HCT116 (cell line): ENCODE results near the gene ATG5. TPM values are rescaled to one million over a fixed set of nuclear protein-coding genes. Genes with fewer than 3 reads are reported as not detected.

Source experiments
- ATAC-seq: fragments of 200-7000 bp; cut with Tn5 transposase; 2 replicates; pipeline ENCODE4 v1.9.1; 2020; ENCODE audit warnings: mild to moderate bottlenecking, moderate library complexity
- BruUV-seq: library from RNA; stranded (reverse); fragments of 400-500 nt; replicated peaks from 2 replicates; lab custom pipeline; 2021; lab: Mats Ljungman, UMichigan
- CTCF ChIA-PET: fragments of 300-600 bp; sonication (Branson Sonifier 250); formaldehyde crosslinking; loops from one replicate; lab custom pipeline; 2021; ENCODE audit warnings: antibody characterized with exemption; lab: Charles Lee
- POLR2A ChIA-PET: fragments of 300-600, 350-600 bp; sonication (Branson Sonifier 250); formaldehyde crosslinking; loops from one replicate; lab custom pipeline; 2021; ENCODE audit warnings: antibody characterized with exemption; lab: Charles Lee
- RAD21 ChIA-PET, 2 experiments: fragments of 300-600 bp; sonication (Branson Sonifier 250); formaldehyde crosslinking; loops; one replicate each; lab custom pipeline; 2023; ENCODE audit warnings: low total read pairs in 2 of 2; ENCODE audit not compliant: uncharacterized antibody in 2 of 2, unreplicated experiment in 2 of 2, low non-redundant PET in 1 of 2; lab: Charles Lee
- DNase-seq: peaks from one replicate; pipeline ENCODE4 v3.0.0-alpha.2; 2010; ENCODE audit warnings: low read depth, low spot score
- H2AFZ ChIP-seq: fragments of 200-600 bp; shearing (Covaris generic), sonication (generic); 2 replicates; pipeline ENCODE4 v1.6.1; 2017; ENCODE audit warnings: low read depth, mixed run types, mixed read lengths, antibody characterized with exemption, low read length; ENCODE audit not compliant: poor library complexity, severe bottlenecking
- H3K27ac ChIP-seq: 2 replicates; pipeline ENCODE4 v1.5.1; 2012; ENCODE audit warnings: low read depth, low read length
- H3K27me3 ChIP-seq: fragments of 200-600 bp; sonication (generic); 2 replicates; pipeline ENCODE4 v1.6.1; 2016; ENCODE audit warnings: mixed run types, low read length, mixed read lengths; ENCODE audit not compliant: insufficient read depth
- H3K36me3 ChIP-seq, 2 experiments: fragments of 200-500 bp in 1 of 2; fragments of 200-600 bp in 1 of 2; sonication (Bioruptor generic) in 1 of 2; sonication (generic) in 1 of 2; 2 replicates each; pipeline versions ENCODE4 v1.5.1 to v1.6.1; 2014 to 2016; ENCODE audit warnings: low read length in 2 of 2, inconsistent platforms in 1 of 2, mixed read lengths in 1 of 2, mixed run types in 1 of 2; ENCODE audit not compliant: insufficient read depth in 2 of 2, control insufficient read depth in 1 of 2
- H3K4me1 ChIP-seq, 2 experiments: fragments of 200-600 bp in 1 of 2; sonication (generic) in 1 of 2; 2 replicates each; pipeline versions ENCODE4 v1.5.1 to v1.6.1; 2012 to 2017; ENCODE audit warnings: low read length in 2 of 2, inconsistent platforms in 1 of 2, mild to moderate bottlenecking in 1 of 2, mixed read lengths in 1 of 2, mixed run types in 1 of 2, moderate library complexity in 1 of 2; ENCODE audit not compliant: insufficient read depth in 2 of 2, control insufficient read depth in 1 of 2
- H3K4me2 ChIP-seq: fragments of 200-600 bp; sonication (generic); 2 replicates; pipeline ENCODE4 v1.6.1; 2017; ENCODE audit warnings: mixed run types, low read length, mixed read lengths
- H3K4me3 ChIP-seq, 2 experiments: fragments of 200-600 bp in 1 of 2; sonication (generic) in 1 of 2; replicated peaks in 1 of 2; 2 replicates each; pipeline ENCODE4 v1.5.1; 2011 to 2016; ENCODE audit warnings: low read length in 2 of 2, control low read depth in 1 of 2, low read depth in 1 of 2, mild to moderate bottlenecking in 1 of 2, mixed read lengths in 1 of 2, mixed run types in 1 of 2
- H3K79me2 ChIP-seq: fragments of 200-600 bp; sonication (generic); 2 replicates; pipeline ENCODE4 v1.6.1; 2017; ENCODE audit warnings: mild to moderate bottlenecking, mixed run types, low read length, moderate library complexity, mixed read lengths; ENCODE audit not compliant: insufficient read depth
- H3K9ac ChIP-seq: fragments of 200-600 bp; sonication (generic); 2 replicates; pipeline ENCODE4 v1.6.1; 2016; ENCODE audit warnings: low read length, mixed read lengths
- H3K9me2 ChIP-seq: fragments of 200-600 bp; sonication (generic), shearing (Covaris generic); 2 replicates; pipeline ENCODE4 v1.6.1; 2017; ENCODE audit warnings: mixed run types, mild to moderate bottlenecking, moderate library complexity; ENCODE audit not compliant: insufficient read depth
- H3K9me3 ChIP-seq, 2 experiments: fragments of 200-500 bp in 1 of 2; fragments of 200-600 bp in 1 of 2; sonication (Bioruptor generic) in 1 of 2; sonication (generic) in 1 of 2; 2 replicates each; pipeline ENCODE4 v1.6.1; 2014 to 2017; ENCODE audit warnings: low read length in 2 of 2, mixed read lengths in 2 of 2, inconsistent platforms in 1 of 2, low read depth in 1 of 2, mild to moderate bottlenecking in 1 of 2, mixed run types in 1 of 2, moderate library complexity in 1 of 2; ENCODE audit not compliant: control insufficient read depth in 1 of 2, insufficient read depth in 1 of 2
- H4K20me1 ChIP-seq: fragments of 200-600 bp; sonication (generic), shearing (Covaris generic); 2 replicates; pipeline ENCODE4 v1.6.1; 2017; ENCODE audit warnings: mixed run types, mild to moderate bottlenecking, moderate library complexity; ENCODE audit not compliant: insufficient read depth
- CEBPB ChIP-seq: IDR thresholded peaks from 2 replicates; pipeline ENCODE4 v1.6.1; 2012; ENCODE audit warnings: low read depth
- EGR1 ChIP-seq: IDR thresholded peaks from 2 replicates; pipeline ENCODE4 v1.6.1; 2012; ENCODE audit warnings: low read depth
- ELF1 ChIP-seq: IDR thresholded peaks from 2 replicates; pipeline ENCODE4 v1.6.1; 2012; ENCODE audit warnings: low read depth, borderline replicate concordance
- EZH2 ChIP-seq: fragments of 200-600 bp; sonication (generic); IDR thresholded peaks from 2 replicates; pipeline ENCODE4 v1.6.1; 2017; ENCODE audit warnings: antibody characterized with exemption, mixed run types
- EZH2phosphoT487 ChIP-seq: fragments of 200-600 bp; IDR thresholded peaks from 2 replicates; pipeline ENCODE4 v1.6.1; 2018; ENCODE audit warnings: antibody characterized with exemption, borderline replicate concordance
- FOSL1 ChIP-seq: IDR thresholded peaks from 2 replicates; pipeline ENCODE4 v1.6.1; 2012; ENCODE audit warnings: low read depth
- JUND ChIP-seq: IDR thresholded peaks from 2 replicates; pipeline ENCODE4 v1.6.1; 2012
- POLR2A ChIP-seq: IDR thresholded peaks from 2 replicates; pipeline ENCODE4 v1.7.0; 2011; ENCODE audit warnings: borderline replicate concordance; ENCODE audit not compliant: insufficient read depth, insufficient read length; ENCODE audit errors: extremely low read depth
- POLR2AphosphoS5 ChIP-seq: IDR thresholded peaks from 2 replicates; pipeline ENCODE4 v1.6.1; 2011; ENCODE audit warnings: mild to moderate bottlenecking, low read depth, low read length, moderate library complexity
- RAD21 ChIP-seq: IDR thresholded peaks from 2 replicates; pipeline ENCODE4 v1.6.1; 2012; ENCODE audit warnings: low read depth, mild to moderate bottlenecking
- SIN3A ChIP-seq: IDR thresholded peaks from 2 replicates; pipeline ENCODE4 v1.6.1; 2012; ENCODE audit warnings: low read depth
- SP1 ChIP-seq: IDR thresholded peaks from 2 replicates; pipeline ENCODE4 v1.6.1; 2012; ENCODE audit warnings: low read depth
- SRF ChIP-seq: IDR thresholded peaks from 2 replicates; pipeline ENCODE4 v1.6.1; 2012; ENCODE audit warnings: low read depth
- TCF7L2 ChIP-seq: IDR thresholded peaks from 2 replicates; pipeline ENCODE4 v1.7.0; 2011; ENCODE audit warnings: borderline replicate concordance, inconsistent platforms; ENCODE audit not compliant: insufficient read depth, insufficient read length; ENCODE audit errors: extremely low read depth
- YY1 ChIP-seq: IDR thresholded peaks from 2 replicates; pipeline ENCODE4 v1.6.1; 2011; ENCODE audit warnings: low read length, low read depth, moderate library complexity, mild to moderate bottlenecking; ENCODE audit not compliant: insufficient replicate concordance; ENCODE audit errors: extremely low read depth
- ZFX ChIP-seq: fragments of 450-650 bp; IDR thresholded peaks from 2 replicates; pipeline ENCODE4 v1.6.1; 2017
- intact Hi-C: fragments of 100-400 bp; cut with micrococcal nuclease; formaldehyde crosslinking; loops from 2 replicates; pipeline ENCODE4 v1.10.0; 2022
- total RNA-seq: library from RNA; stranded (reverse); gene quantifications from one replicate; pipeline ENCODE4 v1.2.1, GENCODE V29; 2021; ENCODE audit not compliant: unreplicated experiment
- TF ChIP-seq, protein P1 (sequence below): IDR thresholded peaks from 2 replicates; pipeline ENCODE4 v1.6.1; 2012
- TF ChIP-seq, protein P2 (sequence below), 3 experiments: fragments of 200-600 bp in 1 of 3; sonication (generic) in 1 of 3; IDR thresholded peaks in 2 of 3; conservative IDR thresholded peaks in 1 of 3; 2 replicates each; pipeline ENCODE4 v1.5.1; 2012 to 2017; ENCODE audit warnings: low read depth in 2 of 3, low read length in 2 of 3, antibody characterized with exemption in 1 of 3, borderline replicate concordance in 1 of 3, control low read depth in 1 of 3, mild to moderate bottlenecking in 1 of 3, mixed read lengths in 1 of 3, mixed run types in 1 of 3, moderate library complexity in 1 of 3; ENCODE audit not compliant: insufficient read depth in 1 of 3
- TF ChIP-seq, protein P3 (sequence below): IDR thresholded peaks from 2 replicates; pipeline ENCODE4 v1.6.1; 2011; ENCODE audit warnings: mild to moderate bottlenecking, low read length, moderate library complexity; ENCODE audit not compliant: insufficient replicate concordance; ENCODE audit errors: extremely low read depth

The ATG5 gene
- total RNA-seq, 1 experiment from 2014 or later, result 39.6 TPM

DNA sequence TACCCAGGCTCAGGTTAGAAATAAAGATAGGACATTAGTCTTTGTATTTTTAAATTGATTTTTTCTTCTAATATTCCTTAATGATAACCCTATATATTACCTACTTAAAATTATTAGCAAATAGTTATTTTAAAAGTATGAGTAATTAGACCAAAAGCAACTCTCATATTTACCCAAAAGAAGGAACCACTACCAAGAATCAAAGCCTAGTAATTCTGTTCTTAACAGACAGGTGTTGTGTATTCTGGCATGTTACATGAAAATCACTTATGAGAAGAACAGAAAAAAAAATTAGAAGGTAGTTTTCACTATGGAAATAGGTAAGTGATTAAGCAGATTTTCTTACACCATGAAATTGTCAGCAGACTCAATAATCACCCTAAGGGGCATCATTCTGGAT lies 105.1 kb downstream of the ATG5 start:
- no TSS peak for BruUV-seq

More for the DNA sequence above, 105.1 kb downstream of the ATG5 start:
- Histone ChIP-seq H3K27ac (no peak overlapping the region), H3K4me1 (no peaks in the 10 kb centered on the region), H4K20me1 (peaks cover 3% of the 10 kb centered on the region; the same call in 1 of the 2 replicates), H2AFZ (no peak overlapping the region), H3K4me2 (no peak overlapping the region), H3K9me2 (no peaks in the 10 kb centered on the region), H3K4me3 (no peak overlapping the region), H3K36me3 (no peaks in the 10 kb centered on the region), H3K9me3 (no peaks in the 10 kb centered on the region), H3K27me3 (no peaks in the 10 kb centered on the region), H3K9ac (no peak overlapping the region), H3K79me2 (peaks cover 27% of the 10 kb centered on the region)
- ChIA-PET CTCF (no interaction called here), POLR2A (no interaction called here), RAD21 (no interaction called here)
- DNase-seq (no peak), ATAC-seq (no peak)
- TF ChIP-seq FOSL1 (no peak), SIN3A (no peak), CEBPB (no peak), YY1 (no peak), EZH2phosphoT487 (no peak), TCF7L2 (no peak), EZH2 (no peak), RAD21 (no peak), EGR1 (no peak), ELF1 (no peak), POLR2A (no peak), JUND (no peak), SRF (no peak), POLR2AphosphoS5 (no peak), SP1 (no peak), ZFX (no peak)
- TF ChIP-seq, protein P1, sequence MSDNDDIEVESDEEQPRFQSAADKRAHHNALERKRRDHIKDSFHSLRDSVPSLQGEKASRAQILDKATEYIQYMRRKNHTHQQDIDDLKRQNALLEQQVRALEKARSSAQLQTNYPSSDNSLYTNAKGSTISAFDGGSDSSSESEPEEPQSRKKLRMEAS, result no peak
- TF ChIP-seq, protein P2, sequence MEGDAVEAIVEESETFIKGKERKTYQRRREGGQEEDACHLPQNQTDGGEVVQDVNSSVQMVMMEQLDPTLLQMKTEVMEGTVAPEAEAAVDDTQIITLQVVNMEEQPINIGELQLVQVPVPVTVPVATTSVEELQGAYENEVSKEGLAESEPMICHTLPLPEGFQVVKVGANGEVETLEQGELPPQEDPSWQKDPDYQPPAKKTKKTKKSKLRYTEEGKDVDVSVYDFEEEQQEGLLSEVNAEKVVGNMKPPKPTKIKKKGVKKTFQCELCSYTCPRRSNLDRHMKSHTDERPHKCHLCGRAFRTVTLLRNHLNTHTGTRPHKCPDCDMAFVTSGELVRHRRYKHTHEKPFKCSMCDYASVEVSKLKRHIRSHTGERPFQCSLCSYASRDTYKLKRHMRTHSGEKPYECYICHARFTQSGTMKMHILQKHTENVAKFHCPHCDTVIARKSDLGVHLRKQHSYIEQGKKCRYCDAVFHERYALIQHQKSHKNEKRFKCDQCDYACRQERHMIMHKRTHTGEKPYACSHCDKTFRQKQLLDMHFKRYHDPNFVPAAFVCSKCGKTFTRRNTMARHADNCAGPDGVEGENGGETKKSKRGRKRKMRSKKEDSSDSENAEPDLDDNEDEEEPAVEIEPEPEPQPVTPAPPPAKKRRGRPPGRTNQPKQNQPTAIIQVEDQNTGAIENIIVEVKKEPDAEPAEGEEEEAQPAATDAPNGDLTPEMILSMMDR (IDR thresholded peaks at IDR 0.05 in 2 of 3, conservative IDR thresholded peaks at IDR 0.05 in 1 of 3; ENCODE audit: borderline replicate concordance in 1 of 3, insufficient read depth in 1 of 3, low read depth in 2 of 3, low read length in 2 of 3), result no peak
- TF ChIP-seq, protein P3, sequence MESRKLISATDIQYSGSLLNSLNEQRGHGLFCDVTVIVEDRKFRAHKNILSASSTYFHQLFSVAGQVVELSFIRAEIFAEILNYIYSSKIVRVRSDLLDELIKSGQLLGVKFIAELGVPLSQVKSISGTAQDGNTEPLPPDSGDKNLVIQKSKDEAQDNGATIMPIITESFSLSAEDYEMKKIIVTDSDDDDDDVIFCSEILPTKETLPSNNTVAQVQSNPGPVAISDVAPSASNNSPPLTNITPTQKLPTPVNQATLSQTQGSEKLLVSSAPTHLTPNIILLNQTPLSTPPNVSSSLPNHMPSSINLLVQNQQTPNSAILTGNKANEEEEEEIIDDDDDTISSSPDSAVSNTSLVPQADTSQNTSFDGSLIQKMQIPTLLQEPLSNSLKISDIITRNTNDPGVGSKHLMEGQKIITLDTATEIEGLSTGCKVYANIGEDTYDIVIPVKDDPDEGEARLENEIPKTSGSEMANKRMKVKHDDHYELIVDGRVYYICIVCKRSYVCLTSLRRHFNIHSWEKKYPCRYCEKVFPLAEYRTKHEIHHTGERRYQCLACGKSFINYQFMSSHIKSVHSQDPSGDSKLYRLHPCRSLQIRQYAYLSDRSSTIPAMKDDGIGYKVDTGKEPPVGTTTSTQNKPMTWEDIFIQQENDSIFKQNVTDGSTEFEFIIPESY, result no peak
- intact Hi-C loops, result loop anchor here (5.0 kb wide), 1 partner anchor 228 kb away; no protein-coding TSS in a partner anchor
